ENCODE data around the gene MRFAP1L1.

MRFAP1L1 gene

DNA sequence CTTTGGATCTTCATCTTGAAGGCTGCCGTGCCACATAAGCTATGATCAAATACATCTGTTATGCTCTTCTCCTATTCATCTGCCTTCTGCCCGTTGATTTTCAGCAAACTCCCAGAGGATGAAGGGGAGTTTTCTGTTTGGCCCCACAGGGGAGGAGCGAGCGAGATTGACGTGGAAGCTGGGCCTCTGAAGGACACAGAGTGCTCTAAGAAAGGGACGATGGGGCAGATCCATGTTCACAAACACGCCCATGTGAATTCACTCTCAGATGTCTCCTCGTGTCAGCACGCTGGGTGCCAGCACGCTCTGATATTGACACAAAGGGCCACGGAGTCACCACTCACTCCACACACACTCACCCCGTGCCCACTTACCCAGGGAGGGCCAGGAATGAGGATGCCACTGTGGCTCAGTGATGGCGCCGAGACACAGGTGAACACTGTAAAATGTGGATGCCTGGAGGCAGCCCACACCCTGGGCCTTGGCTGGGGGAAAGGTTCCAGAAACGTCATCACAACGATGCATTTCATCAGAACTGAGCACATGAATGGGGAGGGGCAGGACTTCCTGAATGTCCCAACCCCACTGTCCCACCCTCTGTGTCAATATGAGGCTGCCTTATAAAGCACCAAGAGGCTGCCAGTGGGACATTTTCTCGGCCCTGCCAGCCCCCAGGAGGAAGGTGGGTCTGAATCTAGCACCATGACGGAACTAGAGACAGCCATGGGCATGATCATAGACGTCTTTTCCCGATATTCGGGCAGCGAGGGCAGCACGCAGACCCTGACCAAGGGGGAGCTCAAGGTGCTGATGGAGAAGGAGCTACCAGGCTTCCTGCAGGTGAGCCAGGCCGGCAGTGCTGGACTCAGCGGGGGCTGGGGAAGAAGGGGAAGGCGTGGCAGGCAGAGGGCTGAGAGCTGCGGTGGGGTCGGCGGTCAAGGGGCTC, 16.2 kb downstream of the MRFAP1L1 start, which contains the start of gene S100P:
S100P (plus strand) TSS at position 648 of the 946 bp plus-strand sequence; CDS start at position 703, 55 bp downstream.
- Mint-ChIP-seq H3K27ac (peak within 1 kb of the TSS; percentile 86), H3K27me3 (no peaks in the 10 kb centered on the region), H3K9me3 (ENCODE audit: low read depth) (no peaks in the 10 kb centered on the region), H3K4me1 (ENCODE audit: low read depth) (peaks cover 87% of the 10 kb centered on the region), H3K4me3 (peak within 1 kb of the TSS; percentile 59), H3K36me3 (no peaks in the 10 kb centered on the region)

DNA sequence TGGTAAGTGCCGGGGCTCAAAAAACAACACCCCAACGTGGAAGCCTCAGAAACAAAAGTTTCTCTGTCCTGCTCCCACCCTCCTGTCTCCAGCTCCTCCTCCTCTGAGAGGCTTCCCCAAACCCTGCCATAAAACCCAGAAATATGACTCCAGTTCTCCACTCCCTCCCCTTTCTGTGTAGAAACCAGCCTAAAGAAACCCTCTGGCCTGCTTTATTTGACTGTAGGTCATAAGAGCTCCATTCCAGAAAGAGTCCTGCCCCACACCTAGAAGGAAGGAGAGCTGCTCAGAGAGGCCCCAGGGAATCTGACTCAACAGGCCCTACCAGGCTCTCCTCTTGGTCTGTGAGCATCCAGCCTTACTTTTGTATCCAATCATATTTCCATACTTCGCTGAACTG, 16.9 kb downstream of the MRFAP1L1 start:
- Mint-ChIP-seq H3K36me3 (no peaks in the 10 kb centered on the region), H3K9me3 (ENCODE audit: low read depth) (no peaks in the 10 kb centered on the region), H3K27me3 (no peaks in the 10 kb centered on the region), H3K27ac (peak overlapping the region; percentile 86), H3K4me3 (no peak overlapping the region), H3K4me1 (ENCODE audit: low read depth) (peaks cover 88% of the 10 kb centered on the region)

DNA sequence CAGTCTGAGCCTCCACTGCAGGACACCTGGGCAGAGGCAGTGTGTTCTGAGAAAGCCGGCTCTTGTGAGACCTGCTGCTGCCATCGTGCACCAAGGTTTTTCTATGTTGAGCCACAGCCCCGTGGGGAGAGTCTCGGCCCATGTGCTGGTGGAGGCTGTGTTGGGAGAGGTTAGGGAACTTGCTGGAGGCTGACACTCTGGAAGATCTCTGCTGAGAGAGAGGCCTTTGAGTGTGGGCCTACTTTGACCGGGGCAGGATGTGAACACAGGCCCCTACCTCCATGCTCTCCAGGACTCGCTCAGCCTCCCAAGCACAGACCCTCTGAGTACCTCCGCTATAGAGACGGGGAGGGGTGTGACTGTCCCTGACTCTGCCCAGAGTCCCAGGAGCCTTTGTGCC, 17.3 kb downstream of the MRFAP1L1 start:
- no peaks in the 10 kb centered on the region for H3K27me3 Mint-ChIP-seq
- H3K9me3 Mint-ChIP-seq (ENCODE audit: low read depth) = no peaks in the 10 kb centered on the region
- no peaks in the 10 kb centered on the region for H3K36me3 Mint-ChIP-seq
- no peak overlapping the region for H3K4me3 Mint-ChIP-seq
- peaks cover 91% of the 10 kb centered on the region for H3K4me1 Mint-ChIP-seq (ENCODE audit: low read depth)
- H3K27ac Mint-ChIP-seq = peak overlapping the region; percentile 86

DNA sequence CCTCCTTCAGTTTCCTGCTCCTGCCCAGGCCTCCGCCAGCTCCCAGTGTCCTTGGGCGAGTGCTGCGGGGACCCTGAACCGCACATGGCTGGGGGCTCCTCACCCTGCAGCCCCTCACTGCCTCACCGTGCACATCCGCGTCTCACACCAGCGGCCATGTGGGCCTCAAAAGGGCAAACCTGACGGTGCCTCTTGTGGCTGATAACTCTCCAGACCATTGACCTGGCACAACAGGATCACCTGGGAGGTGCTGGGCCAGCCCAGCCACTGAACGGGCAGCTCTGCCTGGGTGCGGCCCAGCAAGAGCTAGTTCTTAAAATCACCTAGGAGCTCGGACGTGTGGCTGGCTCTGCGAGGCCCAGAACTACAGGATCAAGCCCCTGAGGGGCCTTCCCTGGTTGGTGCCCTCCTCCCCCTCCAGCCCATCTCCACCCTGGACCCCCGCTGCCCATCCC, 20.1 kb downstream of the MRFAP1L1 start:
- H3K4me3 Mint-ChIP-seq = peak overlapping the region; percentile 77
- H3K27ac Mint-ChIP-seq = peak overlapping the region; percentile 87
- H3K36me3 Mint-ChIP-seq = no peaks in the 10 kb centered on the region
- H3K27me3 Mint-ChIP-seq = no peaks in the 10 kb centered on the region
- H3K4me1 Mint-ChIP-seq (ENCODE audit: low read depth) = peaks cover 78% of the 10 kb centered on the region
- H3K9me3 Mint-ChIP-seq (ENCODE audit: low read depth) = no peaks in the 10 kb centered on the region

DNA sequence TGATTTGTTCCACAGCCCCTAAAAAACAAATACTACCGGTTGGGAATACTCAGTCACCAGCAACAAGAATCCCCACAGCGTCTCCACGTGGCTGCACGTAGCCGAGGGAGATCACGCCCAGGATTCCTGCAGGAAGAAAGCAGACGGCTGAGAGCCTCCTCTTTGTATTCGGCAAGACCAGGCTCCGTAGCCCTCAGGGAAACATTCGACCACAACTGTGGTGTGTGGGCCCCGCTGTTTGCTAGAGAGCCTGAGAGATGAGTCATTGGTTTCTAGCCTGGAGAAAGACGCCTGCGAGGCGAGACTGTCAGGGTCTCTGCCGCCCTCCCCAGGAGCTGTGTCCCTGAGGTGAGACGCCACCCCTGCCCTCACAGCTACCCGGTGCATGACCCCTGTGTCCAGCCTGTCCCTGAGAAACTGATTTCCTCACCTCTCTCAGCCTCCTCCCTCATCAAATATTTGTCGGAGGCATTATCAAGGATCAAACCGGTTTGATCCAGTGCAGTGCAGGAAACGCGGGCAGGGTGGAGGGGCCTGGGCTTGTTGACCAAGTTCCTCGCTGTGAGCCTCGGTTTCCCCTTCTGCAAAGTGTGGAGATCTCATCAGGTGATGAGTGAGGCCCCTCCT, 20.7 kb downstream of the MRFAP1L1 start:
- Mint-ChIP-seq H3K9me3 (ENCODE audit: low read depth) (no peaks in the 10 kb centered on the region), H3K4me1 (ENCODE audit: low read depth) (peaks cover 74% of the 10 kb centered on the region), H3K4me3 (peak overlapping the region; percentile 77), H3K27ac (peak overlapping the region; percentile 87), H3K36me3 (no peaks in the 10 kb centered on the region), H3K27me3 (no peaks in the 10 kb centered on the region)

DNA sequence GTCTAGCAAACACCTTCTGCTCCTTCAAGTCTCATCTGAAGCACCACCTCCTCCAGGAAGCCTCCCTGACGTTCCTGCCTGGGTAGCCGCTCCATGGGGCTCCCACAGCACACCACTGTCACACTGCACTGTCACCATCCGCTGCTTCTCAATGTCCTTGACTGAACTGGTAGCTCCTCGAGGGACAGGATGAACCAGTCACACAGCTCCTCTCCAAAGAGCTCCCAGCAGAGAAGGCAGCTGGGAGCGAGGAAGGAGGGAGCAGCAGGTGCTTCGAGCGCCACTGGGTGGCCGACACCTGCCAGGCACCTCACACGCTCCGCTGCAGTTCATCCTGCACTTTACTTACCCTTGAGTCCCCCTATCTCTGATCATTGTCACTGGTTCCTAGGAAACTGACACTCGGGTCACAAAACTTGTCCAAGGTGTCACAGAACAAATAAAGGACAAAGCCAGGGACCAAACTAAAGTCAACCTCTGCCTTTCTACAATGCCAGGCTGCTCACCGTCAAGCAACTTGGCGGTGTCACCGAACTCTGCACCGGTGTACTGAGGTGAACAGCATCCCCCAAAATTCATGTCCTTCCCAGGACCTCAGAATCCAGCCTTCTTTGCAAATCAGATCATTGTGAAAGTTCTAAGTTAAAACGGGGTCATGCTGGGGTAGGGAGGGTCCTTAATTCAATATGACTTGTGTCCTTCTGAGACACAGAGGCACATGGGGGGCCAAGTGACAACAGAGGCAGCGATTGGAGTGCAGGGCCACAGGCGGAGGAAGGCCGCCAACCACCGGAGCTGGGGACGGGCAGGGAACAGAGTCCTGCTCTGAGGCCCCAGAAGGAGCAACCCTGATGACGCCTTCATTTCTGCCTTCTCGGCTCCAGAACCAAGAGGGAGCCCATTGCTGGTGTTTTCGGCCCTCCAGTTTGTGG, 21.5 kb downstream of the MRFAP1L1 start:
- peak overlapping the region; percentile 77 for H3K4me3 Mint-ChIP-seq
- H3K27me3 Mint-ChIP-seq = no peaks in the 10 kb centered on the region
- H3K36me3 Mint-ChIP-seq = no peaks in the 10 kb centered on the region
- no peaks in the 10 kb centered on the region for H3K9me3 Mint-ChIP-seq (ENCODE audit: low read depth)
- H3K27ac Mint-ChIP-seq = peak overlapping the region; percentile 87
- peaks cover 66% of the 10 kb centered on the region for H3K4me1 Mint-ChIP-seq (ENCODE audit: low read depth)

DNA sequence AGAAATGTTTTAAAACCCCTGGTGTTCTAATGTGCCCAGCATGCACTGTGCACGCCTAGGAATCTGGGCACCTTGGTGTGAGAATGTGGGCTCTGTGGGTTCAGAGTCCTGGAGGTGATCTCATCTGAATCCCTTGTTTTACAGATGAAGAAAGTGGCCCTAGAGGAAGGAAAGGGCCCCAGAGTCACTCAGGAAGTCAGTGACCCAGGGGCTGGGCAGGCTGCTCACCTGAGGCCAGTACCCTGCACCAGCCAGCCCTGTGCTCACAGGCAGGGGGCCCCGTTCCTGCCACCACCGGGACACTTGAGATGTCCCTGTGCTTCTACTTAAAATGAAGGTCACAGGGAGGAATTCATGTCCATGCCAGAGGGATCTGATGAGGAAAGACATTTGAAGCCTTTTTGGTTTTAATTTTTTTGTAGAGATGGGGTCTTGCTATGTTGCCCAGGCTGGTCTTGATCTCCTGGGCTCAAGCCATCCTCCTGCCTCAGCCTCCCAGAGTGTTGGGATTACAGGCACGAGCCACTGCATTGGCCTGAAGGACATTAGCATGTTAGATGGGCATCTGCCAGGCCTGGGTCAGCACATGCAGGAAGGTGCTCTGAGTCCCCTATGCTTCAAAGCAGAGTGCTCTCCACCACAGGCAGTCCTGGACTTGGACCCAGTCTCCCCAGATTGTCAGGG, 23.4 kb downstream of the MRFAP1L1 start:
- Mint-ChIP-seq H3K9me3 (ENCODE audit: low read depth) (no peaks in the 10 kb centered on the region), H3K4me1 (ENCODE audit: low read depth) (peaks cover 53% of the 10 kb centered on the region), H3K36me3 (no peaks in the 10 kb centered on the region), H3K27me3 (no peaks in the 10 kb centered on the region), H3K4me3 (no peak overlapping the region), H3K27ac (no peak overlapping the region)

DNA sequence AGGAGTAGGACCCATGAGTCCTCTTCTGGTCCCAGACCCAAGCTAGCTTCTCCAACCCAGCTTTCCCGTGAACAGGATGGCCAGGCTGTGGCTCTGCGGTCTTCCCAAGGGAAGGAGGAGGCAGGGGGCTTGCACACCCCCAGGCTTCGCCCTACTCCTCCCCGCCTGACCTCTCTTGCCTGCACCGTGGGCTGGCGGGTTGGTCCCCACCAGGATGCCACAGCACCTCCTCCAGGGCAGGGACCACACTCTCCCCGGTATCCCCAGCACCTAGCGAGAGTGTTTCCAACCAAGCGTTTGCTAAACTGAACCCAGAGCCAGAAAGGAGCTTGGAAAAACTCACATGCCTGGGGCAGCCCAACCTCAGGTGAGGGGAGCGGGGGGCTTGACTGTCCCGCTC, 25.0 kb downstream of the MRFAP1L1 start:
- Mint-ChIP-seq H3K27ac (no peak overlapping the region), H3K36me3 (peaks cover 6% of the 10 kb centered on the region), H3K27me3 (no peaks in the 10 kb centered on the region), H3K9me3 (ENCODE audit: low read depth) (no peaks in the 10 kb centered on the region), H3K4me1 (ENCODE audit: low read depth) (peaks cover 42% of the 10 kb centered on the region), H3K4me3 (no peak overlapping the region)

DNA sequence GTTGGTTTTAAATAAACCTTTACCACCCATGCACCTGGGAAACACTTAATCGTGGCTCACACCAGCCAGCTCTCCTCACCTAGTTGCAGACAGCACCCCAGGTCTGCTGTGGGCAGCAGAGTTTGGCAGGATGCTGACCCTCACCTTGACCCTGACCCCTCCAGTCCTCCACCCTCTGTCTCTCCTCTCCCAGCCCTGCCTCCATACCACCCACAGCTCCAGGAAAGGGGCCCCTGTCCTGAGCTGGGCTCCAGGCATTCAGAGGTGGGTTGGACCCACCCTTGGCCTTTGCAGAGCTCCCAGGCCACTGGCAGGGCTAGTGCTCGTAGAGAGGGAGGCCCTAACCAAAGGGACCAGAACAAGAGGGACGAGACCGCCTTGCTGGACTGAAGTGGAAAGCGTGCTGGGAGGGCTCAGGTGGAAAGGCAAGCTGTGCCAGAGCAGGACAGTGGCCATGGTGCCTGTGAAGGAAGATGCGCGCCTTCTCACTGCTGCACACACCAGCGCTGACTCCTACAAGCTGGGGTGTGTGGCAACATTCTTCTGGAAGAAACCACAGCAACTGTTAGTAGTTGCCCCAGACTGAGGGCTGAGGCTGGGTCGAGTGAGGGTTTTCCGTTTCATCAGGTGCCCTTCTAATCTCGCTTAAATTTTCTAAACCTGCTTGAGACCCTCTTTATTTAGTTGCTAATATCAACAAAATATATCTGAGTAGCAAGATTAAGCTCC, 26.6 kb downstream of the MRFAP1L1 start:
- H3K4me1 Mint-ChIP-seq (ENCODE audit: low read depth) = peaks cover 36% of the 10 kb centered on the region
- H3K27ac Mint-ChIP-seq = no peak overlapping the region

DNA sequence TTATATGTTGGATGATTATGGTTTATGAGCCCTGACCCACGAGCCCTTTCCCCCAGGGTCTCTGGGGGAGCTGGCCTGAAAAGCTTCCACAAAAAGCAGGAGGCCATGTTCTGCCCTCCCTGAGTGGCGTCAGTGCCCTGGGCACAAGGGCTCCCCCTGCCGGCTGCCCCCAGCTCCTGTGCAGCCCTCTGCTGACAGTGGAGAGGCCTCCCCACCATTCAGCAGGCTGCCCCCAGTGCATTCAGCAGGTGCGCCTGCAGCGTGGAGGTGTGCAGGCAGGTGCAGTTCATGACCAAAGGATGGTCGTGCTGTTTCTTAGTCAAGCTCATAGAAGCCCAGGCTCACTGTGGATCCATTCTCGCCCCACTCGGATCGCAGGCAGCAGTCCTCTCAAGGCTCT, 28.5 kb downstream of the MRFAP1L1 start:
- Mint-ChIP-seq H3K27me3 (no peaks in the 10 kb centered on the region), H3K36me3 (peaks cover 16% of the 10 kb centered on the region), H3K9me3 (ENCODE audit: low read depth) (no peaks in the 10 kb centered on the region), H3K4me1 (ENCODE audit: low read depth) (peaks cover 38% of the 10 kb centered on the region), H3K27ac (no peak overlapping the region), H3K4me3 (no peak overlapping the region)

More for the DNA sequence above, 26.6 kb downstream of the MRFAP1L1 start:
- H3K27me3 Mint-ChIP-seq = no peaks in the 10 kb centered on the region
- no peaks in the 10 kb centered on the region for H3K9me3 Mint-ChIP-seq (ENCODE audit: low read depth)
- peaks cover 9% of the 10 kb centered on the region for H3K36me3 Mint-ChIP-seq
- H3K4me3 Mint-ChIP-seq = no peak overlapping the region

DNA sequence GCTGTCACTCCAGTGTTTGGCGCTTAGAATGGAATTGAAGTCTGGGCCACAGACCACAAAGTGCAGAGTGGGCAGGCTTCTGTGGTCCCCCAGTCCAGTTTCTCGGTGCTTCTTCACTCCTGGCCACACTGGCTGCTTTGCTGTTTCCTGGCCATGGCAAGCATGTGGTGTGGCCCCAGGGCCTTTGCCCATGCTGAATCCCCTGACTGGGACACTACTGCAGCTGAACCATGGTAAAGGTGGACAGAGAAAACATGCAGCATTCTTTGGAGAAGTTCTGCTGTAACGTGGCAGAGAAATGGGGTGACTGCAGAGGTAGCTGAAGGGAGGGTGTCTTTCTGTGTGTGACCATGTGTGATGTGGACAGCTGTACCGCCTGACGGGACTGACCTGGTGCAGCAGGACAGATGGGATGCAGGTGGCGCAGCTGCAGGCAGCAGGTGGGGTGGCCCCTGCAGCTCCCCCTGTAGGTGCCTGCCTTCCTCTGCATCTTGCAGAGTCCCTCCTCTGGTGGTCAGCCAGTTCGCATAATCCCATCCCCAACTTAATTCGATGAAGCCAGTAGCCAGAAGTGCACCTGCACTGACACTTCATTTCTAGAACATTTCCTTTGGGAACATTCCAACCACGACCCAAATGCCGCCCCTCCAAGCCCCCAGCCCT, 29.2 kb downstream of the MRFAP1L1 start:
- H3K36me3 Mint-ChIP-seq = peaks cover 23% of the 10 kb centered on the region
- no peaks in the 10 kb centered on the region for H3K9me3 Mint-ChIP-seq (ENCODE audit: low read depth)
- peaks cover 42% of the 10 kb centered on the region for H3K4me1 Mint-ChIP-seq (ENCODE audit: low read depth)

DNA sequence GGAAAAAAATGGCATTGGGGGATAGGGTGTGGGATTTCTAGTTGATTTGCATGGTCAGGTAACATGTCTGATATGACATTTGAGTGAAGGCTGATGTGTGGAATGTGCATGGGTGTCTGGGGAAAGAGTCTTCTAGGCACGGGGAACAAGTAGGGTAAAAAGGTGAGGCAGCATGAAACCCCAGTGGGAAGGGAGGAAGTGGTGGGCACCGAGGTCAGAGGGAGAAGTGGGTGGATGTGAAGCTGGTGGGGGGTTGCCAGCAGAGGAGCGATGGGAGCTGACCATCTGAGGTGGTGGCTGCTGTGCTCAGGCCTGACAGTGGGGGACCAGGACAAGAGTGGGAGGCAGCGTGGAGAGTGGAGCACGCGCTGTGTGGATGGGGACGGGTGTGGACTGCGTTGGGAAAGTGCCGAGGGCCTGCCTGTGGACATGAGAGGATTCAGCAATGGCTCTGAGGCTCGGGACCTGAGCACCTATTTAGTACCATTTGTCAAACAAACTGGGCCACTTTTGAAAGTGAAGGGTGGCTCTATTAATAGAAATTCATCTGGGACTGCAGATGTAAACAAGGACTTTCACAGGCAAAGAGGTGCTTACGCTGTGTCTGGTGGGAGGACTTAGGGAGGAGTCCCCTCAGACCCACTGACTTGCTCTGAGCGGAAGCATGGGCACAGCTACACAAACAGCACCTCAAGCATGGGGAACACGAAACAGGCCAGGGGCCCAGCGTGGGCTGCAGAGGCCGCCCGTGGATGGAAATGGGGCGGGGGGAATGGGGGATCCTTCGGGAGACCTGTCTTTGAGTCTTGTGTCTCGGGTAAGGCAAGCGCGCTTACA, 32.7 kb downstream of the MRFAP1L1 start:
- Mint-ChIP-seq H3K36me3 (peaks cover 27% of the 10 kb centered on the region), H3K9me3 (ENCODE audit: low read depth) (no peaks in the 10 kb centered on the region), H3K4me3 (peak overlapping the region; percentile 98), H3K27me3 (no peaks in the 10 kb centered on the region), H3K4me1 (ENCODE audit: low read depth) (peaks cover 57% of the 10 kb centered on the region), H3K27ac (peak overlapping the region; percentile 56)

More for the DNA sequence above, 29.2 kb downstream of the MRFAP1L1 start:
- no peaks in the 10 kb centered on the region for H3K27me3 Mint-ChIP-seq
- H3K4me3 Mint-ChIP-seq = peak overlapping the region; percentile 9
- peak overlapping the region; percentile 51 for H3K27ac Mint-ChIP-seq
